GM23338 (cell line): ENCODE results near the gene ATF7IP. TPM values are rescaled to one million over a fixed set of nuclear protein-coding genes. Genes with fewer than 3 reads are reported as not detected.

Experiments used
- ATAC-seq: fragments of 200-7000 bp; cut with Tn5 transposase; 3 replicates; pipeline ENCODE4 v1.9.1; 2020
- DNase-seq: peaks from one replicate; pipeline ENCODE4 v3.0.0-alpha.2; 2015; ENCODE audit warnings: low spot score
- H2AFZ ChIP-seq: fragments of 200-600 bp; sonication (generic); 2 replicates; pipeline ENCODE4 v1.8.0; 2016; ENCODE audit warnings: antibody characterized with exemption, mild to moderate bottlenecking, moderate library complexity
- H3F3A ChIP-seq: fragments of 200-600 bp; sonication (generic); replicated peaks from 2 replicates; pipeline ENCODE4 v1.8.0; 2017; ENCODE audit warnings: antibody characterized with exemption, mixed run types, low read depth
- H3K27ac ChIP-seq: fragments of 200-600 bp; sonication (generic); 2 replicates; pipeline ENCODE4 v1.6.1; 2016; ENCODE audit warnings: low read depth
- H3K27me3 ChIP-seq: fragments of 200-600 bp; sonication (generic); 2 replicates; pipeline ENCODE4 v1.8.0; 2016; ENCODE audit warnings: mild to moderate bottlenecking, mixed run types, moderate library complexity; ENCODE audit not compliant: insufficient read depth
- H3K36me3 ChIP-seq: fragments of 200-600 bp; sonication (generic); 2 replicates; pipeline ENCODE4 v1.8.0; 2016; ENCODE audit warnings: mild to moderate bottlenecking; ENCODE audit not compliant: insufficient read depth
- H3K4me1 ChIP-seq: fragments of 200-600 bp; sonication (generic); 2 replicates; pipeline ENCODE4 v1.8.0; 2016; ENCODE audit warnings: mild to moderate bottlenecking, moderate library complexity; ENCODE audit not compliant: insufficient read depth
- H3K4me2 ChIP-seq: fragments of 200-600 bp; sonication (generic); 2 replicates; pipeline ENCODE4 v1.7.1; 2017; ENCODE audit warnings: mixed run types
- H3K4me3 ChIP-seq: fragments of 200-600 bp; sonication (generic); 2 replicates; pipeline ENCODE4 v1.6.1; 2016; ENCODE audit warnings: mixed run types
- H3K79me2 ChIP-seq: fragments of 200-600 bp; sonication (generic); replicated peaks from 2 replicates; pipeline ENCODE4 v1.8.0; 2017; ENCODE audit warnings: mild to moderate bottlenecking; ENCODE audit not compliant: insufficient read depth
- H3K9me2 ChIP-seq: fragments of 200-600 bp; sonication (generic); 2 replicates; pipeline ENCODE4 v1.8.0; 2017; ENCODE audit not compliant: insufficient read depth
- H4K20me1 ChIP-seq: fragments of 200-600 bp; sonication (generic); replicated peaks from 2 replicates; pipeline ENCODE4 v1.8.0; 2017; ENCODE audit warnings: mild to moderate bottlenecking; ENCODE audit not compliant: insufficient read depth
- H3K27ac Mint-ChIP-seq: 2 replicates; pipeline ENCODE4 v1.8.0; 2020; ENCODE audit warnings: inconsistent platforms, mild to moderate bottlenecking, moderate library complexity, mixed read lengths
- H3K27me3 Mint-ChIP-seq: 3 replicates; pipeline ENCODE4 v1.8.0; 2022; ENCODE audit warnings: low read depth, mild to moderate bottlenecking, moderate library complexity, mixed read lengths, inconsistent platforms; ENCODE audit not compliant: insufficient read depth, poor library complexity
- H3K36me3 Mint-ChIP-seq: 3 replicates; pipeline ENCODE4 v1.8.0; 2021; ENCODE audit warnings: low read depth, mild to moderate bottlenecking, inconsistent platforms, moderate library complexity, mixed read lengths
- H3K4me1 Mint-ChIP-seq: 3 replicates; pipeline ENCODE4 v1.8.0; 2020; ENCODE audit warnings: mild to moderate bottlenecking, inconsistent platforms, mixed read lengths
- H3K4me3 Mint-ChIP-seq: 3 replicates; pipeline ENCODE4 v1.8.0; 2021; ENCODE audit warnings: moderate library complexity, mild to moderate bottlenecking, inconsistent platforms, mixed read lengths
- H3K9me3 Mint-ChIP-seq: 3 replicates; pipeline ENCODE4 v1.8.0; 2020; ENCODE audit warnings: moderate library complexity, mild to moderate bottlenecking, inconsistent platforms, mixed read lengths
- CREB1 ChIP-seq: fragments of 250-450 bp; sonication (Bioruptor Pico); IDR thresholded peaks from 2 replicates; pipeline ENCODE4 v1.5.0; 2020; ENCODE audit warnings: low read depth, mild to moderate bottlenecking, moderate library complexity
- CTCF ChIP-seq, 2 experiments: fragments of 200-600 bp in 1 of 2; sonication (generic) in 1 of 2; conservative IDR thresholded peaks; 2 replicates each; pipeline versions ENCODE4 v1.5.1 to v1.6.1; 2016 to 2017; ENCODE audit warnings: antibody characterized with exemption in 2 of 2, low read depth in 2 of 2, mild to moderate bottlenecking in 2 of 2, moderate library complexity in 1 of 2
- EZH2 ChIP-seq: fragments of 200-600 bp; sonication (generic); IDR thresholded peaks from one replicate; pipeline ENCODE4 v1.8.0; 2017; ENCODE audit warnings: antibody characterized with exemption, mild to moderate bottlenecking, low read depth; ENCODE audit not compliant: unreplicated experiment
- NANOG ChIP-seq: IDR thresholded peaks from 2 replicates; pipeline ENCODE4 v1.6.1; 2016; ENCODE audit warnings: antibody characterized with exemption, borderline replicate concordance
- POLR2AphosphoS5 ChIP-seq: IDR thresholded peaks from 2 replicates; pipeline ENCODE4 v1.6.1; 2016; ENCODE audit warnings: antibody characterized with exemption, low read depth
- REST ChIP-seq: IDR thresholded peaks from one replicate; pipeline ENCODE4 v1.6.1; 2018; ENCODE audit warnings: antibody characterized with exemption; ENCODE audit not compliant: unreplicated experiment
- ZNF114 ChIP-seq: fragments of 250-450 bp; sonication (Bioruptor Pico); IDR thresholded peaks from 2 replicates; pipeline ENCODE4 v1.5.0; 2020; ENCODE audit warnings: mild to moderate bottlenecking, moderate library complexity
- ZNF331 ChIP-seq: fragments of 250-450 bp; sonication (Bioruptor Pico); IDR thresholded peaks from 2 replicates; pipeline ENCODE4 v1.5.0; 2020; ENCODE audit warnings: low read depth, mild to moderate bottlenecking, moderate library complexity
- ZNF462 ChIP-seq: fragments of 250-450 bp; sonication (Bioruptor Pico); IDR thresholded peaks from 2 replicates; pipeline ENCODE4 v1.5.0; 2020; ENCODE audit warnings: mild to moderate bottlenecking, moderate library complexity
- polyA plus RNA-seq: library from polyadenylated mRNA; unstranded; fragments of >200 nt; fragmentation: Nextera tagmentation; extraction: Ambion mirVana; gene quantifications from 2 replicates; pipeline ENCODE4 v1.2.1, GENCODE V29; 2016
- total RNA-seq: library from RNA; depleted of rRNA; stranded (reverse); fragments of >200 nt; shearing (Covaris generic); gene quantifications from 2 replicates; pipeline ENCODE4 v1.2.3, GENCODE V29; 2014

ATF7IP gene
- total and polyA plus RNA-seq, 2 experiments from 2014 or later: 76.4 to 118 TPM

- H3K27ac Mint-ChIP-seq: 0 out of 2 replicates have a peak overlapping the region, but pooled peaks have one; percentile 44
- no peaks in the 10 kb centered on the region for H3K9me3 Mint-ChIP-seq
- peak overlapping the region; percentile 47 for H3K4me2 ChIP-seq
- H3K36me3 Mint-ChIP-seq: no peaks in the 10 kb centered on the region
- no peaks in the 10 kb centered on the region for H3K36me3 ChIP-seq
- H3K27me3 ChIP-seq: no peaks in the 10 kb centered on the region
- DNase-seq: peak; percentile 94
- H2AFZ ChIP-seq: no peak overlapping the region
- H3K27ac ChIP-seq: no peak overlapping the region
- no peaks in the 10 kb centered on the region for H3K9me2 ChIP-seq
- peaks cover 11% of the 10 kb centered on the region for H3K4me1 Mint-ChIP-seq
- H3F3A ChIP-seq: no peaks in the 10 kb centered on the region
- H3K4me1 ChIP-seq: no peaks in the 10 kb centered on the region
- H3K79me2 ChIP-seq: no peaks in the 10 kb centered on the region
- no peak overlapping the region for H3K4me3 Mint-ChIP-seq
- peak; percentile 59 for TF ChIP-seq CTCF (conservative IDR thresholded peaks at IDR 0.05; ENCODE audit: low read depth in 2 of 2)
- TF ChIP-seq ZNF114 (CRISPR knock-in tag): no peak
- H3K4me3 ChIP-seq: no peak overlapping the region
- H3K27me3 Mint-ChIP-seq: no peaks in the 10 kb centered on the region
- peak; percentile 76 for ATAC-seq
- no peaks in the 10 kb centered on the region for H4K20me1 ChIP-seq
Measured at GRCh38 chr12:14514154-14514842, 148.8 kb downstream of the ATF7IP start.

- Histone ChIP-seq H3K27ac (no peak overlapping the region), H3K27me3 (no peaks in the 10 kb centered on the region), H3K4me2 (no peak overlapping the region), H3K36me3 (no peaks in the 10 kb centered on the region), H3K79me2 (no peaks in the 10 kb centered on the region), H3K4me1 (no peaks in the 10 kb centered on the region), H3K9me2 (no peaks in the 10 kb centered on the region), H3K4me3 (no peak overlapping the region), H2AFZ (no peak overlapping the region), H4K20me1 (no peaks in the 10 kb centered on the region), H3F3A (no peaks in the 10 kb centered on the region)
- no peak overlapping the region for H3K4me3 Mint-ChIP-seq
- no peaks in the 10 kb centered on the region for H3K9me3 Mint-ChIP-seq
- peaks cover 11% of the 10 kb centered on the region for H3K4me1 Mint-ChIP-seq
- H3K27me3 Mint-ChIP-seq: no peaks in the 10 kb centered on the region
- no peak for DNase-seq
- TF ChIP-seq CREB1: no peak
- no peak for TF ChIP-seq EZH2
- no peak for TF ChIP-seq REST
- TF ChIP-seq ZNF462 (CRISPR knock-in tag): no peak
- TF ChIP-seq POLR2AphosphoS5: no peak
- TF ChIP-seq ZNF331: no peak
- TF ChIP-seq NANOG: no peak
- H3K36me3 Mint-ChIP-seq: no peaks in the 10 kb centered on the region
- no peak for ATAC-seq
- H3K27ac Mint-ChIP-seq: no peak overlapping the region
Measured at GRCh38 chr12:14514946-14515345, 149.5 kb downstream of the ATF7IP start.
